NB4 (cell line): ENCODE data around the gene SLC39A1.
"Not testable (repeated sequence)": the region's sequence is repeated elsewhere in the genome, so short reads cannot be mapped to it uniquely, and the experiment has no call there.

Experiments
- DNase-seq: peaks from one replicate; pipeline ENCODE4 v3.0.0; 2010; ENCODE audit warnings: low read depth
- H3K4me3 ChIP-seq: one replicate; pipeline ENCODE4 v1.5.1; 2011; ENCODE audit warnings: mild to moderate bottlenecking, low read depth, low read length, moderate library complexity
- CTCF ChIP-seq: IDR thresholded peaks from one replicate; pipeline ENCODE4 v1.5.1; 2012; ENCODE audit warnings: low read depth, low read length
- MYC ChIP-seq: IDR thresholded peaks from 2 replicates; pipeline ENCODE4 v1.6.1; 2011; ENCODE audit warnings: low read depth, low read length
- POLR2A ChIP-seq: IDR thresholded peaks from 2 replicates; pipeline ENCODE4 v1.6.1; 2011; ENCODE audit warnings: mild to moderate bottlenecking; ENCODE audit not compliant: insufficient read length; ENCODE audit errors: extremely low read depth
- TF ChIP-seq, protein P1 (sequence below): IDR thresholded peaks from 2 replicates; pipeline ENCODE4 v1.6.1; 2011; ENCODE audit warnings: low read depth, low read length

The SLC39A1 gene, protein sequence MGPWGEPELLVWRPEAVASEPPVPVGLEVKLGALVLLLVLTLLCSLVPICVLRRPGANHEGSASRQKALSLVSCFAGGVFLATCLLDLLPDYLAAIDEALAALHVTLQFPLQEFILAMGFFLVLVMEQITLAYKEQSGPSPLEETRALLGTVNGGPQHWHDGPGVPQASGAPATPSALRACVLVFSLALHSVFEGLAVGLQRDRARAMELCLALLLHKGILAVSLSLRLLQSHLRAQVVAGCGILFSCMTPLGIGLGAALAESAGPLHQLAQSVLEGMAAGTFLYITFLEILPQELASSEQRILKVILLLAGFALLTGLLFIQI

GRCh38 chr1:153963030-153963849 is at the start of gene SLC39A1:
Gene SLC39A1, minus strand, starts transcription at chr1:153963537. Its CDS starts 822 bp downstream, at chr1:153962715.
- DNase-seq: peak; percentile 96
- peak within 1 kb of the TSS; percentile 84 for H3K4me3 ChIP-seq
- no peak; the same call in 1 of the 2 replicates for TF ChIP-seq MYC
- TF ChIP-seq CTCF: no peak
- TF ChIP-seq POLR2A: peak; percentile 61
- TF ChIP-seq, protein P1, sequence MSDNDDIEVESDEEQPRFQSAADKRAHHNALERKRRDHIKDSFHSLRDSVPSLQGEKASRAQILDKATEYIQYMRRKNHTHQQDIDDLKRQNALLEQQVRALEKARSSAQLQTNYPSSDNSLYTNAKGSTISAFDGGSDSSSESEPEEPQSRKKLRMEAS: peak; percentile 35

GRCh38 chr1:154012543-154012942 is 49.2 kb upstream of the SLC39A1 start:
- DNase-seq, H3K4me3 ChIP-seq: not testable (repeated sequence)

- H3K4me3 ChIP-seq: no peak overlapping the region
- no peak for DNase-seq
- TF ChIP-seq, protein P1: no peak
- TF ChIP-seq POLR2A (no peak), MYC (no peak), CTCF (no peak)
Measured at GRCh38 chr1:154012129-154012528, 48.8 kb upstream of the SLC39A1 start.

DNA sequence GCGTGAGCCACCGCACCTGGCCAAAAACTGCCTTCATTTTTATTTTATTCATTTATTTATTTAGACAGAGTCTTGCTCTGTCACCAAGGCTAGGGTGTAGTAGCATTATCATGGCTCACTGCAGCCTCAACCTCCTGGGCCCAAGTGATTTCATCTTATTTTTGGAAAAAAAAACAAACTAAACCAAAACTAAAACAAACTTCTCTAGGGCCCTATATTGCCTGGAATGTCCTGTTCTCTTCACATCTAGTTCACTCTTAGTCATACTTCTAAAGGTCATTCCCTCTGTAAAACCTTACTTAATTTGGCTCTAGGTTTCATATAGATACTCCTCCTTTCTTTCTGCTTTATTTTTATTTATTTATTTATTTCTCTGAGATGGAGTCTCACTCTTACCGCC is 42.8 kb upstream of the SLC39A1 start:
- TF ChIP-seq MYC (no peak), POLR2A (no peak), CTCF (no peak)
- TF ChIP-seq, protein P1: no peak
- no peak for DNase-seq
- H3K4me3 ChIP-seq: no peak overlapping the region

DNA sequence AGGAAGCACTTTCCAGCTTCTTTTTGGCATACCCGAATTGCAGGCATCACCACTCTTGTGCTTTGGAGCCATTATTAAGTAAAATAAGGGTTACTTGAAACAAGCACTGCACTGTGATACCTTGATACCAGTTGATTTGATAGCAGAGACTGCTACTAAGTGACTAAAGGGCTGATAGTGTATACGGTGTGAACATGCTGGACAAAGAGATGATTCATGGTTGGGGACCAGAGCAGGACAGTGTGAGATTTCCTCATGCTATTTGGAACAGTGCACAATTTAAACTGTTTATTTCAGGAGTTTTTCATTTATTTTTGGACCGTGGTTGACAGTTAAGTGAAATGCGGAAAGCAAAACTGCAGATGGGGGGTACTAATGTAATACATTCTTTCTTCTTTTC is 37.1 kb upstream of the SLC39A1 start:
- H3K4me3 ChIP-seq: no peak overlapping the region
- DNase-seq: no peak
- no peak for TF ChIP-seq CTCF
- TF ChIP-seq, protein P1: no peak
- no peak for TF ChIP-seq MYC
- TF ChIP-seq POLR2A: no peak

- DNase-seq, H3K4me3 ChIP-seq: not testable (repeated sequence)
Measured at GRCh38 chr1:153996882-153997281, 33.5 kb upstream of the SLC39A1 start.

- TF ChIP-seq MYC (no peak), POLR2A (no peak), CTCF (no peak)
- TF ChIP-seq, protein P1: no peak
- H3K4me3 ChIP-seq: no peak overlapping the region
- DNase-seq: no peak
Measured at GRCh38 chr1:153995640-153996039, 32.3 kb upstream of the SLC39A1 start.
